Measurements from ENCODE around the gene EMC8. TPM values are rescaled to one million over a fixed set of nuclear protein-coding genes. Genes with fewer than 3 reads are reported as not detected.

The EMC8 gene
- total and polyA plus RNA-seq, 2 experiments from 2014 or later: 51.1 to 69.4 TPM

DNA sequence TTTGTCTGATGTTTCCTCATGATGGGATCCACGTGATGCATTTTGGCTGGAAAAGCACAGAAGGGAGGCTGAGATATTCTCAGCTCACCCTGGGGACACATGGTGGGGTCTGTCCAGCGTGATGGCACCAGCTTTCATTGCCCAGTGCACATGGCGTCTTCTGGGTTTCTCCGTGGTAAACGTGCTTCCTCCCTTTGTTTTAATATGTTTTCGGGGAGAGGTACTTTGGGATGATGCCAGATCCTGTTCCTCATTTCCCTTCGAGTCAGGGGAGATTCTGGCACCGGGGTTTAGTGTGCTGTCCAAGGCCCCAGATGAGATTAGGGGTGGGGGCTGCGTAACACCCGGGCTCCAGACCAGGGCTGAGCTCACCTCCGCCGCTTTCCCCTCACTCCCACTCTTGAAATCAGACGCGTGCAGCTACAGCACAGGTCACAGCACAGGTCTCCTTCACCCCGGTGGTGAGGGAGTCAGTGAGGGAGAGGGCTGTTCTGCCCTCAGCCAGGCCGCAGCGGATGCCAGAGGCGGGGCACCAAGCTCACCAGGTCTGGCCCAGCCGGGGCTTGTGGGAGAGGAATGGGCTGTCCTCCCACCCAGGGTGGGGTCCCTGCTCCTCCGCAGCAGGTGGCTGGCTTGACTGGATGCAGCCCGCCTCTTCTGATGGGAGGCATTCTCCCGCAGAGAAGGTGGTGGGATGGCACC, 34.0 kb upstream of the EMC8 start:
- Histone ChIP-seq H3F3A (replicated peaks; ENCODE audit: low read depth) (no peaks in the 10 kb centered on the region), H3K27ac (ENCODE audit: low read depth) (no peak overlapping the region), H3K4me2 (no peak overlapping the region), H3K27me3 (ENCODE audit: insufficient read depth) (no peaks in the 10 kb centered on the region), H3K4me1 (ENCODE audit: insufficient read depth) (no peaks in the 10 kb centered on the region), H3K4me3 (no peak overlapping the region), H2AFZ (no peak overlapping the region), H4K20me1 (replicated peaks; ENCODE audit: insufficient read depth) (no peaks in the 10 kb centered on the region), H3K79me2 (replicated peaks; ENCODE audit: insufficient read depth) (no peaks in the 10 kb centered on the region), H3K36me3 (ENCODE audit: insufficient read depth) (no peaks in the 10 kb centered on the region), H3K9me2 (ENCODE audit: insufficient read depth) (no peaks in the 10 kb centered on the region)
- peaks cover 10% of the 10 kb centered on the region for H3K36me3 Mint-ChIP-seq (ENCODE audit: low read depth)
- ATAC-seq: no peak
- no peak for TF ChIP-seq EZH2 (IDR thresholded peaks at IDR 0.05; ENCODE audit: low read depth, unreplicated experiment)
- TF ChIP-seq JUNB (IDR thresholded peaks at IDR 0.05; ENCODE audit: unreplicated experiment): no peak
- TF ChIP-seq NANOG (IDR thresholded peaks at IDR 0.05; ENCODE audit: borderline replicate concordance): no peak
- TF ChIP-seq ZNF331 (CRISPR knock-in tag; IDR thresholded peaks at IDR 0.05; ENCODE audit: low read depth): no peak
- TF ChIP-seq, protein P1, sequence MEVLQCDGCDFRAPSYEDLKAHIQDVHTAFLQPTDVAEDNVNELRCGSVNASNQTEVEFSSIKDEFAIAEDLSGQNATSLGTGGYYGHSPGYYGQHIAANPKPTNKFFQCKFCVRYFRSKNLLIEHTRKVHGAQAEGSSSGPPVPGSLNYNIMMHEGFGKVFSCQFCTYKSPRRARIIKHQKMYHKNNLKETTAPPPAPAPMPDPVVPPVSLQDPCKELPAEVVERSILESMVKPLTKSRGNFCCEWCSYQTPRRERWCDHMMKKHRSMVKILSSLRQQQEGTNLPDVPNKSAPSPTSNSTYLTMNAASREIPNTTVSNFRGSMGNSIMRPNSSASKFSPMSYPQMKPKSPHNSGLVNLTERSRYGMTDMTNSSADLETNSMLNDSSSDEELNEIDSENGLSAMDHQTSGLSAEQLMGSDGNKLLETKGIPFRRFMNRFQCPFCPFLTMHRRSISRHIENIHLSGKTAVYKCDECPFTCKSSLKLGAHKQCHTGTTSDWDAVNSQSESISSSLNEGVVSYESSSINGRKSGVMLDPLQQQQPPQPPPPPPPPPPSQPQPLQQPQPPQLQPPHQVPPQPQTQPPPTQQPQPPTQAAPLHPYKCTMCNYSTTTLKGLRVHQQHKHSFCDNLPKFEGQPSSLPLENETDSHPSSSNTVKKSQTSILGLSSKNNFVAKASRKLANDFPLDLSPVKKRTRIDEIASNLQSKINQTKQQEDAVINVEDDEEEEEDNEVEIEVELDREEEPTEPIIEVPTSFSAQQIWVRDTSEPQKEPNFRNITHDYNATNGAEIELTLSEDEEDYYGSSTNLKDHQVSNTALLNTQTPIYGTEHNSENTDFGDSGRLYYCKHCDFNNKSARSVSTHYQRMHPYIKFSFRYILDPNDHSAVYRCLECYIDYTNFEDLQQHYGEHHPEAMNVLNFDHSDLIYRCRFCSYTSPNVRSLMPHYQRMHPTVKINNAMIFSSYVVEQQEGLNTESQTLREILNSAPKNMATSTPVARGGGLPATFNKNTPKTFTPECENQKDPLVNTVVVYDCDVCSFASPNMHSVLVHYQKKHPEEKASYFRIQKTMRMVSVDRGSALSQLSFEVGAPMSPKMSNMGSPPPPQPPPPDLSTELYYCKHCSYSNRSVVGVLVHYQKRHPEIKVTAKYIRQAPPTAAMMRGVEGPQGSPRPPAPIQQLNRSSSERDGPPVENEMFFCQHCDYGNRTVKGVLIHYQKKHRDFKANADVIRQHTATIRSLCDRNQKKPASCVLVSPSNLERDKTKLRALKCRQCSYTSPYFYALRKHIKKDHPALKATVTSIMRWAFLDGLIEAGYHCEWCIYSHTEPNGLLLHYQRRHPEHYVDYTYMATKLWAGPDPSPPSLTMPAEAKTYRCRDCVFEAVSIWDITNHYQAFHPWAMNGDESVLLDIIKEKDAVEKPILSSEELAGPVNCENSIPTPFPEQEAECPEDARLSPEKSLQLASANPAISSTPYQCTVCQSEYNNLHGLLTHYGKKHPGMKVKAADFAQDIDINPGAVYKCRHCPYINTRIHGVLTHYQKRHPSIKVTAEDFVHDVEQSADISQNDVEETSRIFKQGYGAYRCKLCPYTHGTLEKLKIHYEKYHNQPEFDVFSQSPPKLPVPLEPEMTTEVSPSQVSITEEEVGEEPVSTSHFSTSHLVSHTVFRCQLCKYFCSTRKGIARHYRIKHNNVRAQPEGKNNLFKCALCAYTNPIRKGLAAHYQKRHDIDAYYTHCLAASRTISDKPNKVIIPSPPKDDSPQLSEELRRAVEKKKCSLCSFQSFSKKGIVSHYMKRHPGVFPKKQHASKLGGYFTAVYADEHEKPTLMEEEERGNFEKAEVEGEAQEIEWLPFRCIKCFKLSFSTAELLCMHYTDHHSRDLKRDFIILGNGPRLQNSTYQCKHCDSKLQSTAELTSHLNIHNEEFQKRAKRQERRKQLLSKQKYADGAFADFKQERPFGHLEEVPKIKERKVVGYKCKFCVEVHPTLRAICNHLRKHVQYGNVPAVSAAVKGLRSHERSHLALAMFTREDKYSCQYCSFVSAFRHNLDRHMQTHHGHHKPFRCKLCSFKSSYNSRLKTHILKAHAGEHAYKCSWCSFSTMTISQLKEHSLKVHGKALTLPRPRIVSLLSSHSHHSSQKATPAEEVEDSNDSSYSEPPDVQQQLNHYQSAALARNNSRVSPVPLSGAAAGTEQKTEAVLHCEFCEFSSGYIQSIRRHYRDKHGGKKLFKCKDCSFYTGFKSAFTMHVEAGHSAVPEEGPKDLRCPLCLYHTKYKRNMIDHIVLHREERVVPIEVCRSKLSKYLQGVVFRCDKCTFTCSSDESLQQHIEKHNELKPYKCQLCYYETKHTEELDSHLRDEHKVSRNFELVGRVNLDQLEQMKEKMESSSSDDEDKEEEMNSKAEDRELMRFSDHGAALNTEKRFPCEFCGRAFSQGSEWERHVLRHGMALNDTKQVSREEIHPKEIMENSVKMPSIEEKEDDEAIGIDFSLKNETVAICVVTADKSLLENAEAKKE (CRISPR knock-in tag; IDR thresholded peaks at IDR 0.05): no peak
- TF ChIP-seq ZNF114 (CRISPR knock-in tag; IDR thresholded peaks at IDR 0.05): no peak
- no peak for TF ChIP-seq EZH2phosphoT487 (IDR thresholded peaks at IDR 0.05; ENCODE audit: unreplicated experiment)
- no peak for TF ChIP-seq CREB1 (CRISPR knock-in tag; IDR thresholded peaks at IDR 0.05; ENCODE audit: low read depth)
- TF ChIP-seq STAT1 (IDR thresholded peaks at IDR 0.05; ENCODE audit: unreplicated experiment): no peak
- TF ChIP-seq, protein P2, sequence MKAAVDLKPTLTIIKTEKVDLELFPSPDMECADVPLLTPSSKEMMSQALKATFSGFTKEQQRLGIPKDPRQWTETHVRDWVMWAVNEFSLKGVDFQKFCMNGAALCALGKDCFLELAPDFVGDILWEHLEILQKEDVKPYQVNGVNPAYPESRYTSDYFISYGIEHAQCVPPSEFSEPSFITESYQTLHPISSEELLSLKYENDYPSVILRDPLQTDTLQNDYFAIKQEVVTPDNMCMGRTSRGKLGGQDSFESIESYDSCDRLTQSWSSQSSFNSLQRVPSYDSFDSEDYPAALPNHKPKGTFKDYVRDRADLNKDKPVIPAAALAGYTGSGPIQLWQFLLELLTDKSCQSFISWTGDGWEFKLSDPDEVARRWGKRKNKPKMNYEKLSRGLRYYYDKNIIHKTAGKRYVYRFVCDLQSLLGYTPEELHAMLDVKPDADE (IDR thresholded peaks at IDR 0.05): no peak
- TF ChIP-seq, protein P3, sequence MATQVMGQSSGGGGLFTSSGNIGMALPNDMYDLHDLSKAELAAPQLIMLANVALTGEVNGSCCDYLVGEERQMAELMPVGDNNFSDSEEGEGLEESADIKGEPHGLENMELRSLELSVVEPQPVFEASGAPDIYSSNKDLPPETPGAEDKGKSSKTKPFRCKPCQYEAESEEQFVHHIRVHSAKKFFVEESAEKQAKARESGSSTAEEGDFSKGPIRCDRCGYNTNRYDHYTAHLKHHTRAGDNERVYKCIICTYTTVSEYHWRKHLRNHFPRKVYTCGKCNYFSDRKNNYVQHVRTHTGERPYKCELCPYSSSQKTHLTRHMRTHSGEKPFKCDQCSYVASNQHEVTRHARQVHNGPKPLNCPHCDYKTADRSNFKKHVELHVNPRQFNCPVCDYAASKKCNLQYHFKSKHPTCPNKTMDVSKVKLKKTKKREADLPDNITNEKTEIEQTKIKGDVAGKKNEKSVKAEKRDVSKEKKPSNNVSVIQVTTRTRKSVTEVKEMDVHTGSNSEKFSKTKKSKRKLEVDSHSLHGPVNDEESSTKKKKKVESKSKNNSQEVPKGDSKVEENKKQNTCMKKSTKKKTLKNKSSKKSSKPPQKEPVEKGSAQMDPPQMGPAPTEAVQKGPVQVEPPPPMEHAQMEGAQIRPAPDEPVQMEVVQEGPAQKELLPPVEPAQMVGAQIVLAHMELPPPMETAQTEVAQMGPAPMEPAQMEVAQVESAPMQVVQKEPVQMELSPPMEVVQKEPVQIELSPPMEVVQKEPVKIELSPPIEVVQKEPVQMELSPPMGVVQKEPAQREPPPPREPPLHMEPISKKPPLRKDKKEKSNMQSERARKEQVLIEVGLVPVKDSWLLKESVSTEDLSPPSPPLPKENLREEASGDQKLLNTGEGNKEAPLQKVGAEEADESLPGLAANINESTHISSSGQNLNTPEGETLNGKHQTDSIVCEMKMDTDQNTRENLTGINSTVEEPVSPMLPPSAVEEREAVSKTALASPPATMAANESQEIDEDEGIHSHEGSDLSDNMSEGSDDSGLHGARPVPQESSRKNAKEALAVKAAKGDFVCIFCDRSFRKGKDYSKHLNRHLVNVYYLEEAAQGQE (IDR thresholded peaks at IDR 0.05; ENCODE audit: unreplicated experiment): no peak
- TF ChIP-seq, protein P4, sequence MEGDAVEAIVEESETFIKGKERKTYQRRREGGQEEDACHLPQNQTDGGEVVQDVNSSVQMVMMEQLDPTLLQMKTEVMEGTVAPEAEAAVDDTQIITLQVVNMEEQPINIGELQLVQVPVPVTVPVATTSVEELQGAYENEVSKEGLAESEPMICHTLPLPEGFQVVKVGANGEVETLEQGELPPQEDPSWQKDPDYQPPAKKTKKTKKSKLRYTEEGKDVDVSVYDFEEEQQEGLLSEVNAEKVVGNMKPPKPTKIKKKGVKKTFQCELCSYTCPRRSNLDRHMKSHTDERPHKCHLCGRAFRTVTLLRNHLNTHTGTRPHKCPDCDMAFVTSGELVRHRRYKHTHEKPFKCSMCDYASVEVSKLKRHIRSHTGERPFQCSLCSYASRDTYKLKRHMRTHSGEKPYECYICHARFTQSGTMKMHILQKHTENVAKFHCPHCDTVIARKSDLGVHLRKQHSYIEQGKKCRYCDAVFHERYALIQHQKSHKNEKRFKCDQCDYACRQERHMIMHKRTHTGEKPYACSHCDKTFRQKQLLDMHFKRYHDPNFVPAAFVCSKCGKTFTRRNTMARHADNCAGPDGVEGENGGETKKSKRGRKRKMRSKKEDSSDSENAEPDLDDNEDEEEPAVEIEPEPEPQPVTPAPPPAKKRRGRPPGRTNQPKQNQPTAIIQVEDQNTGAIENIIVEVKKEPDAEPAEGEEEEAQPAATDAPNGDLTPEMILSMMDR (conservative IDR thresholded peaks at IDR 0.05; ENCODE audit: low read depth in 2 of 2): no peak
- no peak for TF ChIP-seq POLR2AphosphoS5 (IDR thresholded peaks at IDR 0.05; ENCODE audit: low read depth)
- H3K27ac Mint-ChIP-seq: no peak overlapping the region
- no peak for DNase-seq (ENCODE audit: low spot score)
- H3K9me3 Mint-ChIP-seq: peaks cover 22% of the 10 kb centered on the region
- no peaks in the 10 kb centered on the region; the same call in 2 of the 3 replicates for H3K4me1 Mint-ChIP-seq
- H3K27me3 Mint-ChIP-seq (ENCODE audit: insufficient read depth, low read depth, poor library complexity): peaks cover 10% of the 10 kb centered on the region
- no peak overlapping the region for H3K4me3 Mint-ChIP-seq

All from GM23338 (cell line).